ENCODE measurements around the gene PNPLA3. TPM values are rescaled to one million over a fixed set of nuclear protein-coding genes. Genes with fewer than 3 reads are reported as not detected.

Gene PNPLA3
- polyA plus RNA-seq, 1 of the 3 experiments (the other 2 are of a cell fraction) = 3.2 TPM

GRCh38 chr22:43885319-43885671, 38.3 kb upstream of the PNPLA3 start (continued):
- TF ChIP-seq REST (IDR thresholded peaks at IDR 0.05; ENCODE audit: low read depth, low read length) = no peak

GRCh38 chr22:43885786-43886185, 37.8 kb upstream of the PNPLA3 start:
- 50% methylated on average over 1 of the region's 6 CpGs for WGBS (ENCODE audit: low lambda C conversion rate)
- Histone ChIP-seq H3K36me3 (replicated peaks in 1 of 2; ENCODE audit: control insufficient read depth in 1 of 2, insufficient read depth in 2 of 2, low read length in 1 of 2) (no peaks in the 10 kb centered on the region), H2AFZ (ENCODE audit: low read depth) (no peak overlapping the region), H3K79me2 (ENCODE audit: insufficient read depth) (no peaks in the 10 kb centered on the region), H3K4me3 (ENCODE audit: low read depth in 2 of 2, low read length in 1 of 2) (no peak overlapping the region), H3K9me2 (no peaks in the 10 kb centered on the region), H4K20me1 (ENCODE audit: insufficient read depth) (no peaks in the 10 kb centered on the region), H3K4me1 (ENCODE audit: control insufficient read depth in 1 of 2, insufficient read depth in 2 of 2, low read depth in 1 of 2, low read length in 1 of 2) (no peaks in the 10 kb centered on the region), H3F3A (replicated peaks; ENCODE audit: insufficient read depth) (no peaks in the 10 kb centered on the region), H3K27ac (ENCODE audit: low read depth in 2 of 2, low read length in 1 of 2) (no peak overlapping the region), H3K9me3 (no peaks in the 10 kb centered on the region), H3K4me2 (no peak overlapping the region), H3K9ac (no peak overlapping the region), H3K27me3 (ENCODE audit: insufficient read depth) (no peaks in the 10 kb centered on the region; the same call in 1 of the 2 replicates)
- DNase-seq = no peak
- ChIA-PET CTCF (interaction anchor here (1.3 to 2.1 kb wide), 6 partner anchors 9 to 60 kb away, joined by 3 to 17 read pairs (median 7); no protein-coding TSS in a partner anchor), POLR2A (no interaction called here)
- no peak for TF ChIP-seq USF2 (IDR thresholded peaks at IDR 0.05; ENCODE audit: borderline replicate concordance, low read depth, low read length)
- no peak for TF ChIP-seq ELF1 (IDR thresholded peaks at IDR 0.05)
- no peak for TF ChIP-seq FOXJ3 (CRISPR knock-in tag; IDR thresholded peaks at IDR 0.05)
- no peak for TF ChIP-seq FOSL2 (IDR thresholded peaks at IDR 0.05; ENCODE audit: borderline replicate concordance, low read depth)

GRCh38 chr22:43886231-43886630, 37.4 kb upstream of the PNPLA3 start:
- no peaks in the 10 kb centered on the region for H3K79me2 ChIP-seq (ENCODE audit: insufficient read depth)
- no peak overlapping the region for H3K4me3 ChIP-seq (ENCODE audit: low read depth in 2 of 2, low read length in 1 of 2)
- H4K20me1 ChIP-seq (ENCODE audit: insufficient read depth) = no peaks in the 10 kb centered on the region
- WGBS (ENCODE audit: low lambda C conversion rate) = 100% methylated on average over 1 of the region's 8 CpGs
- no peak overlapping the region for H3K4me2 ChIP-seq
- no peaks in the 10 kb centered on the region for H3K9me3 ChIP-seq
- H3F3A ChIP-seq (replicated peaks; ENCODE audit: insufficient read depth) = no peaks in the 10 kb centered on the region
- H3K9me2 ChIP-seq = no peaks in the 10 kb centered on the region
- POLR2A ChIA-PET = no interaction called here
- no peaks in the 10 kb centered on the region for H3K36me3 ChIP-seq (replicated peaks in 1 of 2; ENCODE audit: control insufficient read depth in 1 of 2, insufficient read depth in 2 of 2, low read length in 1 of 2)
- no peak for DNase-seq
- no peaks in the 10 kb centered on the region; the same call in 1 of the 2 replicates for H3K27me3 ChIP-seq (ENCODE audit: insufficient read depth)
- H3K9ac ChIP-seq = no peak overlapping the region
- H2AFZ ChIP-seq (ENCODE audit: low read depth) = no peak overlapping the region
- CTCF ChIA-PET = interaction anchor here (1.3 to 2.6 kb wide), 5 partner anchors 9 to 59 kb away, joined by 3 to 14 read pairs (median 9); no protein-coding TSS in a partner anchor
- TF ChIP-seq IRF3 (IDR thresholded peaks at IDR 0.05; ENCODE audit: low read depth, low read length) (no peak), FOXJ3 (CRISPR knock-in tag; IDR thresholded peaks at IDR 0.05) (no peak), SMC3 (IDR thresholded peaks at IDR 0.05; ENCODE audit: low read depth, low read length) (no peak), JUND (IDR thresholded peaks at IDR 0.05) (no peak), ELF1 (IDR thresholded peaks at IDR 0.05) (no peak), EZH2phosphoT487 (IDR thresholded peaks at IDR 0.05; ENCODE audit: borderline replicate concordance, low read depth) (no peak)
- no peaks in the 10 kb centered on the region; a peak in 1 of 4 replicates for H3K4me1 ChIP-seq (ENCODE audit: control insufficient read depth in 1 of 2, insufficient read depth in 2 of 2, low read depth in 1 of 2, low read length in 1 of 2)
- no peak overlapping the region for H3K27ac ChIP-seq (ENCODE audit: low read depth in 2 of 2, low read length in 1 of 2)

Data from SK-N-SH (cell line).